HG03565 (cell line): Measurements from ENCODE around the gene SELENBP1.

ENCODE experiments used
- ATAC-seq: cut with Tn5 transposase; IDR thresholded peaks from one replicate; pipeline ENCODE4 v1.9.1; 2021; ENCODE audit warnings: mild to moderate bottlenecking, moderate library complexity; ENCODE audit not compliant: unreplicated experiment

Gene SELENBP1

GRCh38 chr1:151346082-151346768 is 26.3 kb downstream of the SELENBP1 start:
- ATAC-seq, result no peak

- no peak for ATAC-seq
Observed at GRCh38 chr1:151344291-151344690, 28.2 kb downstream of the SELENBP1 start.

- no peak for ATAC-seq
Observed at GRCh38 chr1:151343587-151343986, 28.9 kb downstream of the SELENBP1 start.

- no peak for ATAC-seq
Observed at GRCh38 chr1:151342569-151342968, 29.9 kb downstream of the SELENBP1 start.

- no peak for ATAC-seq
Observed at GRCh38 chr1:151342021-151342420, 30.5 kb downstream of the SELENBP1 start.

- ATAC-seq, result peak; percentile 45
Observed at GRCh38 chr1:151340870-151341754, 31.4 kb downstream of the SELENBP1 start.

GRCh38 chr1:151336556-151336955 is 35.9 kb downstream of the SELENBP1 start:
- ATAC-seq, result no peak

- ATAC-seq, result no peak
Observed at GRCh38 chr1:151334822-151335221, 37.7 kb downstream of the SELENBP1 start.

- ATAC-seq, result peak; percentile 8
Observed at GRCh38 chr1:151327903-151328674, 44.4 kb downstream of the SELENBP1 start.

- peak; percentile 65 for ATAC-seq
Observed at GRCh38 chr1:151327223-151327902, 45.1 kb downstream of the SELENBP1 start, which contains the start of gene PI4KB. TSS of gene PI4KB (minus strand) at chr1:151327416. CDS start at chr1:151316481, 10,935 bp downstream.

- peak; percentile 23 for ATAC-seq
Observed at GRCh38 chr1:151326619-151327222, 45.8 kb downstream of the SELENBP1 start.

- no peak for ATAC-seq
Observed at GRCh38 chr1:151325646-151326429, 46.7 kb downstream of the SELENBP1 start.

GRCh38 chr1:151325231-151325630 is 47.3 kb downstream of the SELENBP1 start:
- no peak for ATAC-seq

- ATAC-seq, result no peak
Observed at GRCh38 chr1:151324390-151324930, 48.0 kb downstream of the SELENBP1 start.

- no peak for ATAC-seq
Observed at GRCh38 chr1:151318975-151319374, 53.5 kb downstream of the SELENBP1 start.

- ATAC-seq, result no peak
Observed at GRCh38 chr1:151315565-151316235, 56.8 kb downstream of the SELENBP1 start.
